Natural killer cell (primary cell): ENCODE data around the gene SEC14L5. TPM values are rescaled to one million over a fixed set of nuclear protein-coding genes. Genes with fewer than 3 reads are reported as not detected.

Experiments
- ATAC-seq, 3 donors: fragments of 150-1000 bp in 2 of 3; fragments of 200-7000 bp in 1 of 3; cut with Tn5 transposase; 1 replicate in 1 of 3; 2 replicates in 2 of 3; pipeline ENCODE4 v1.10.0; 2021; ENCODE audit warnings: mild to moderate bottlenecking in 2 of 3, moderate library complexity in 2 of 3
- DNase-seq, 2 donors: peaks; one replicate each; pipeline versions ENCODE4 v3.0.0 to v3.0.0-alpha.2; 2013 to 2021; ENCODE audit warnings: mixed read lengths in 1 of 2
- H3K27ac ChIP-seq: one replicate; pipeline ENCODE4 v1.5.1; 2013; ENCODE audit warnings: mild to moderate bottlenecking, low read length
- H3K27me3 ChIP-seq: one replicate; pipeline ENCODE4 v1.6.1; 2013; ENCODE audit warnings: low read length; ENCODE audit not compliant: control insufficient read depth, insufficient read depth
- H3K36me3 ChIP-seq: one replicate; pipeline ENCODE4 v1.6.1; 2013; ENCODE audit warnings: low read length; ENCODE audit not compliant: control insufficient read depth, insufficient read depth
- H3K4me1 ChIP-seq: one replicate; pipeline ENCODE4 v1.6.1; 2013; ENCODE audit warnings: low read length; ENCODE audit not compliant: control insufficient read depth, insufficient read depth
- H3K4me3 ChIP-seq: one replicate; pipeline ENCODE4 v1.5.1; 2013; ENCODE audit warnings: low read length
- H3K9me3 ChIP-seq: one replicate; pipeline ENCODE4 v1.6.1; 2013; ENCODE audit warnings: low read length; ENCODE audit not compliant: control insufficient read depth, insufficient read depth
- H3K27ac Mint-ChIP-seq, 2 donors: one replicate each; pipeline ENCODE4 v1.8.0; 2022; ENCODE audit warnings: mild to moderate bottlenecking in 2 of 2, mixed read lengths in 2 of 2, moderate library complexity in 1 of 2
- H3K27me3 Mint-ChIP-seq, 2 donors: one replicate each; pipeline ENCODE4 v1.8.0; 2022; ENCODE audit warnings: low read depth in 2 of 2, mixed read lengths in 2 of 2
- H3K36me3 Mint-ChIP-seq: one replicate; pipeline ENCODE4 v1.8.0; 2022; ENCODE audit warnings: mixed read lengths
- H3K4me1 Mint-ChIP-seq, 2 donors: one replicate each; pipeline ENCODE4 v1.8.0; 2022; ENCODE audit warnings: mixed read lengths in 2 of 2
- H3K4me3 Mint-ChIP-seq: one replicate; pipeline ENCODE4 v1.8.0; 2022; ENCODE audit warnings: mild to moderate bottlenecking, moderate library complexity, mixed read lengths
- H3K9me3 Mint-ChIP-seq, 2 donors: one replicate each; pipeline ENCODE4 v1.8.0; 2022; ENCODE audit warnings: mixed read lengths in 2 of 2
- WGBS: methylation state at CpG from one replicate; pipeline ENCODE4 v1.1.7; 2013; ENCODE audit warnings: missing lambda C conversion rate; ENCODE audit not compliant: insufficient coverage; 5-methylcytosine and 5-hydroxymethylcytosine counted together
- intact Hi-C: fragments of 100-400 bp; cut with micrococcal nuclease; formaldehyde crosslinking; loops from one replicate; pipeline ENCODE4 v1.14.2; 2022
- total RNA-seq, 4 donors: library from RNA; stranded (reverse); fragments of 120-200 nt in 1 of 4; gene quantifications; one replicate each; pipeline versions ENCODE4 v1.2.3 to v1.2.4, GENCODE V29; 2013 to 2022
- TF ChIP-seq, protein P1 (sequence below): fragments of 200-600 bp; IDR thresholded peaks from one replicate; pipeline ENCODE4 v1.8.0; 2022; ENCODE audit warnings: antibody characterized with exemption

Gene SEC14L5
- total RNA-seq, 3 donors from 2014 or later (not counting 1 experiment from before 2014, with no cell fraction given), result 0.27 to 1.1 (median 0.93) TPM

DNA sequence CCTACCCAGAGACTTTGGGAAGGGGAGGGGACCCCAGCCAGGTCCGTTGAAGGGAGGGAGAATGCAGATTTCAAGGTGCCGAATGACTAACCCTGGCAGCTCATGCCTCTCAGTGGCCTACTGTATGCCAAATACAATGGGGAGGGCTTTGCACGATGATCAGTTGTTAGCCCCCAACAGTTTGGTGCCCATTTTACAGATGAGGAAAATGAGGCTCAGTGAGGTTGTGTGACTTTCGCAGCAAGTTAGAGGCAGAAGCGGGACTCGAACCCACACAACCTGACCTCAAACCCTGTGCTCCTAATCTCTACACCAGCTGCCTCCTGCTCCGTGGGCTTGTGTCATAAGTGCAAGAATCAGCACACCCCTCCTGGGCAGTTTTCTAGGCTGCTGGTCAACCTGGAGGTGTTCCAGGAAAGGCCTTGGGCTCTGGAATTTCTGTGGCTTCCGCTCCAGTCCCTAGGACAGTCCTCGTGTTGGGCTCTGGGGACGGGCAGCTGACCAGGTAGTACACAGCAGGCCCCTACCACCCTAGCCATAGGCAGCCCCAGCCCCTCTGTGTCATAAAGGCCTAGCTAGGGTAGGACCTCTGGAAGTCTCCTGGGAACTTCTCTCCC lies 87.5 kb downstream of the SEC14L5 start:
- TF ChIP-seq, protein P1, sequence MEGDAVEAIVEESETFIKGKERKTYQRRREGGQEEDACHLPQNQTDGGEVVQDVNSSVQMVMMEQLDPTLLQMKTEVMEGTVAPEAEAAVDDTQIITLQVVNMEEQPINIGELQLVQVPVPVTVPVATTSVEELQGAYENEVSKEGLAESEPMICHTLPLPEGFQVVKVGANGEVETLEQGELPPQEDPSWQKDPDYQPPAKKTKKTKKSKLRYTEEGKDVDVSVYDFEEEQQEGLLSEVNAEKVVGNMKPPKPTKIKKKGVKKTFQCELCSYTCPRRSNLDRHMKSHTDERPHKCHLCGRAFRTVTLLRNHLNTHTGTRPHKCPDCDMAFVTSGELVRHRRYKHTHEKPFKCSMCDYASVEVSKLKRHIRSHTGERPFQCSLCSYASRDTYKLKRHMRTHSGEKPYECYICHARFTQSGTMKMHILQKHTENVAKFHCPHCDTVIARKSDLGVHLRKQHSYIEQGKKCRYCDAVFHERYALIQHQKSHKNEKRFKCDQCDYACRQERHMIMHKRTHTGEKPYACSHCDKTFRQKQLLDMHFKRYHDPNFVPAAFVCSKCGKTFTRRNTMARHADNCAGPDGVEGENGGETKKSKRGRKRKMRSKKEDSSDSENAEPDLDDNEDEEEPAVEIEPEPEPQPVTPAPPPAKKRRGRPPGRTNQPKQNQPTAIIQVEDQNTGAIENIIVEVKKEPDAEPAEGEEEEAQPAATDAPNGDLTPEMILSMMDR, result no peak
- no peak overlapping the region for H3K27ac ChIP-seq
- whole genome bisulfite sequencing, result 90% methylated on average over 10 of the region's 10 CpGs
- Mint-ChIP-seq H3K4me3 (no peak overlapping the region), H3K9me3 (no peaks in the 10 kb centered on the region), H3K36me3 (no peaks in the 10 kb centered on the region), H3K27ac (no peak overlapping the region), H3K27me3 (peaks cover 9 to 13% of the 10 kb centered on the region in 2 donors), H3K4me1 (no peaks in the 10 kb centered on the region)
- no peaks in the 10 kb centered on the region for H3K4me1 ChIP-seq
- H3K27me3 ChIP-seq, result no peaks in the 10 kb centered on the region
- DNase-seq (no peak), ATAC-seq (no peak)
- intact Hi-C loops, result no loop called here
- no peaks in the 10 kb centered on the region for H3K9me3 ChIP-seq
- no peaks in the 10 kb centered on the region for H3K36me3 ChIP-seq
- H3K4me3 ChIP-seq, result no peak overlapping the region

DNA sequence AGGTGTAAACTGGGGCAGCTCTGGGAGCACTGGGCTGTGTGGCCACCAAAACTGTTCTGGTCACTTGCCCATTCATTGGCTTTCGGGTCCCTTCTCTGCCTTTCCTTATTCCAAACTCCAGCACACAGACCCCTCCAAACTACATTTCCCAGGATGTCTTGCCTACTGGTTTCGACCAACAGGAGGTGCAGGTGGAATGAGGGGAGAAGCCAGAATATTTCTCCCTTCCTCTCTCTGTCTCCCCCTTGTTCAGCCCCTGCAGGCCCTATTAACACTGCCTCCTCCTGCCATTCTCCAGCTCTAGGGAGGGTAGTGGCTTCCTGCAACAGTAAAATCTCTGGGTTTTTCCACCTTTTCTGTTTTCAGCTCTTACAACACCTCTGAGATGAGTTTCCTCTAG lies 88.8 kb downstream of the SEC14L5 start:
- intact Hi-C loops, result no loop called here
- Mint-ChIP-seq H3K4me1 (no peaks in the 10 kb centered on the region), H3K4me3 (no peak overlapping the region), H3K9me3 (no peaks in the 10 kb centered on the region), H3K27me3 (peaks cover 9 to 21% of the 10 kb centered on the region in 2 donors), H3K27ac (no peak overlapping the region), H3K36me3 (no peaks in the 10 kb centered on the region)
- Histone ChIP-seq H3K9me3 (no peaks in the 10 kb centered on the region), H3K27me3 (no peaks in the 10 kb centered on the region), H3K4me3 (no peak overlapping the region), H3K4me1 (no peaks in the 10 kb centered on the region), H3K27ac (no peak overlapping the region), H3K36me3 (no peaks in the 10 kb centered on the region)
- 100% methylated on average over 1 of the region's 2 CpGs for WGBS
- DNase-seq, result no peak
- ATAC-seq, result no peak
- TF ChIP-seq, protein P1, result no peak

DNA sequence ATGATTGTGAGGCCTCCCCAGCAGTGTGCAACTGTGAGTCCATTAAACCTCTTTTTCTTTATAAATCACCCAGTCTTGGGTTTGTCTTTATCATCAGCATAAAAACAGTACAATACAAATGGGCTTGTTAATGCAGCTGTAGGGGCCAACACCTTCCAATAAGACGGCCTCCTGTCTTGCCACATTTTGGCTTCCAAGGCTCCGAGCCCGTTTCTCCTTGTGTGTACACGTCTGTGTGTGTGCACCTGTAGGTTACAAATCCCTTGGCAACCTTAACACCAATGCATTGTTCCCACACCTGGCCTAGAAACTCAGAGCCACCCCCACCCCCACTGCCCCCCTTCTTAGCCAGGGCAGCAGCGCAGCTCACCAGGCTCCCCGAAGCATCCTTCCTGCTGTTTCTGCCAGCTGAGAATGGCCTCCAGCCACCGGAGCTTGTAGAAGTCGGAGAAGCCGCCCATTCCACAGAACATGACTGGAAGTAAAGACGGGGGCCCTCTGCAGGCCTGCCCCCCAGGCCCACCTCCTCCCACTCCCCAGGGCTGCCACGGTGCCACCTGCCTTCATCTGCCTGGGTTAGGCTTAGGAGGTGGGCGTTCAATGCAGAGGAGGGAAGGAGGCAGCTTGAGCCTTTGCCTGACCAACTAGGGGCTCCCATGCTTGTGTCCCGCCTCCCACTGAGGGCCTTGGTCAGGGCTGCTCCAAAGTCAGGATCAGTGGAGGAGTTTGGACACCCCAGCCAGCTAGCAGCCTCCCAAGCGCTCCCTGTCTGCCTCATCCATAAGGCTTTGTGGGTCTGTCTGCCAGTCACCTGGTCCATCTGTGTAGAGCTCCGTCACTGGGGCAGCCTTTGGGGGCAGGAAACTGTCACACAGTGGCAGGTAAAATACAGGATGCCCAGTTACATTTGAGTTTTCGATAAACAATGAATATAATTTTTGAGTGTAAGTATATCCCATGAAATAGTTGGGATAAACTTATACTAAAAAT lies 97.0 kb downstream of the SEC14L5 start:
- no peak overlapping the region for H3K4me3 ChIP-seq
- H3K36me3 Mint-ChIP-seq, result no peaks in the 10 kb centered on the region
- no peaks in the 10 kb centered on the region for H3K27me3 ChIP-seq
- peaks cover 3 to 12% of the 10 kb centered on the region in 2 donors for H3K27me3 Mint-ChIP-seq
- no peak for DNase-seq
- ATAC-seq, result no peak
- no peak overlapping the region for H3K27ac Mint-ChIP-seq
- intact Hi-C loops, result no loop called here
- no peaks in the 10 kb centered on the region for H3K4me1 Mint-ChIP-seq
- TF ChIP-seq, protein P1, result no peak
- H3K36me3 ChIP-seq, result no peaks in the 10 kb centered on the region
- 85% methylated on average over 16 of the region's 16 CpGs for WGBS
- H3K27ac ChIP-seq, result no peak overlapping the region
- H3K4me1 ChIP-seq, result no peaks in the 10 kb centered on the region
- H3K9me3 Mint-ChIP-seq, result no peaks in the 10 kb centered on the region
- no peaks in the 10 kb centered on the region for H3K9me3 ChIP-seq
- no peak overlapping the region for H3K4me3 Mint-ChIP-seq
